HG03469 (cell line): Measurements from ENCODE around the gene STEAP4.

Experiments used
- ATAC-seq: cut with Tn5 transposase; IDR thresholded peaks from one replicate; pipeline ENCODE4 v1.9.1; 2021; ENCODE audit warnings: mild to moderate bottlenecking, moderate library complexity, moderate number of reproducible peaks; ENCODE audit not compliant: unreplicated experiment

Gene STEAP4

GRCh38 chr7:88314061-88314491, 7.4 kb upstream of the STEAP4 start:
- no peak for ATAC-seq

- ATAC-seq, result no peak
Measured at GRCh38 chr7:88312061-88312663, 5.5 kb upstream of the STEAP4 start.

- no peak for ATAC-seq
Measured at GRCh38 chr7:88311675-88312036, 5.0 kb upstream of the STEAP4 start.

GRCh38 chr7:88310956-88311674, 4.4 kb upstream of the STEAP4 start:
- ATAC-seq, result no peak

GRCh38 chr7:88309819-88310218, 3.1 kb upstream of the STEAP4 start:
- no peak for ATAC-seq

- ATAC-seq, result no peak
Measured at GRCh38 chr7:88307823-88308222, 1.1 kb upstream of the STEAP4 start.

- no peak for ATAC-seq
Measured at GRCh38 chr7:88307412-88307811, 718 bp upstream of the STEAP4 start.

- no peak for ATAC-seq
Measured at GRCh38 chr7:88305044-88305443, 1.6 kb downstream of the STEAP4 start.

GRCh38 chr7:88302486-88302885, 4.2 kb downstream of the STEAP4 start:
- no peak for ATAC-seq

GRCh38 chr7:88301924-88302323, 4.8 kb downstream of the STEAP4 start:
- ATAC-seq, result no peak

GRCh38 chr7:88300401-88300945, 6.2 kb downstream of the STEAP4 start:
- ATAC-seq, result no peak

GRCh38 chr7:88299126-88299525, 7.6 kb downstream of the STEAP4 start:
- ATAC-seq, result no peak

GRCh38 chr7:88293866-88294265, 12.8 kb downstream of the STEAP4 start:
- no peak for ATAC-seq

- no peak for ATAC-seq
Measured at GRCh38 chr7:88291398-88292173, 15.1 kb downstream of the STEAP4 start.

GRCh38 chr7:88290491-88290890, 16.2 kb downstream of the STEAP4 start:
- no peak for ATAC-seq

- ATAC-seq, result no peak
Measured at GRCh38 chr7:88289564-88290025, 17.1 kb downstream of the STEAP4 start.

- no peak for ATAC-seq
Measured at GRCh38 chr7:88281749-88282148, 24.9 kb downstream of the STEAP4 start.

GRCh38 chr7:88280801-88281200, 25.9 kb downstream of the STEAP4 start:
- no peak for ATAC-seq

GRCh38 chr7:88279323-88279722, 27.4 kb downstream of the STEAP4 start:
- no peak for ATAC-seq

- no peak for ATAC-seq
Measured at GRCh38 chr7:88278881-88279280, 27.8 kb downstream of the STEAP4 start.

- no peak for ATAC-seq
Measured at GRCh38 chr7:88276605-88277153, 30.0 kb downstream of the STEAP4 start.
